Measurements from ENCODE around the gene CDC42SE2.
"Not testable (repeated sequence)": the region's sequence is repeated elsewhere in the genome, so short reads cannot be mapped to it uniquely, and the experiment has no call there.

The CDC42SE2 gene

GRCh38 chr5:131277875-131278740, 14.3 kb downstream of the CDC42SE2 start:
- no peak for DNase-seq

GRCh38 chr5:131278741-131279124, 14.9 kb downstream of the CDC42SE2 start:
- DNase-seq: not testable (repeated sequence)

GRCh38 chr5:131279204-131279603, 15.4 kb downstream of the CDC42SE2 start:
- DNase-seq: no peak

DNA sequence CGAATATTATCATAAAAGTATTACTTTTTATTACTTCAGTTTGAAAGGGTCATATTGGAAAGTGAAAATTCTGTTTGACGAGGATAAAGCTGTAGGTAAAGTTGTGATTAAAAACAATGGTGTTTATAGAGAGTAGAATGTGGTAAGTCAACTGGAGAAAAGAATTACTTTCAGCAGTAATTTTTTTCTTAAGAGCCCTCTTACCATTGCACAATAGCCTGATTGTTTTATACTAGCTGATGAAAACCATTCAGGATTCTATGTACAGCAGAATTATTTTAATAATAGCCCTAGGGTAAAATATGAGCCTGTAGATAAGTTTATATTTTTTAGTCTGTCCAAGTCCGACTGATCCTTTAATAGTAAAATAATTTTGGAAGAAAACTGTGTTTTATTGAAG, 16.6 kb downstream of the CDC42SE2 start:
- DNase-seq: no peak

GRCh38 chr5:131281133-131281867, 17.4 kb downstream of the CDC42SE2 start:
- DNase-seq: no peak

GRCh38 chr5:131281868-131282234, 18.0 kb downstream of the CDC42SE2 start:
- no peak for DNase-seq

DNA sequence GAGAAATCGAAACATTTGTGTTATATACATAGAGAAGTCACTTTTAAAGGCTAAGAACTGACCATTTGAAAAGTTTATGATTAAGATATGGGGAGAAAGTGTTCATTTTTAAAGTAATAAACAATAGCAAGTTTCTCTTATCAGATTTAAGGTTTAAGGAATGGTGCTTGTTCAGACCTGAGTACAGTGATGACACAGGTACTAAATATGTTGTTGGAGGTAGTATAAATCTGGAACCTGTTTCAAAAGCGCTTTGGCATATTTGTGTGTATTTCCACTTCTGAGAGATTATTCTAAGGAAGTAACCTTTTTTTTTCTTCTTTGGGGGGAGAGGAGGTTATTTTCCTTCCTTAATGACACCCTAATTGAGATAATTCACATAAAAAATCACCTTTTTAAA, 18.4 kb downstream of the CDC42SE2 start:
- DNase-seq: no peak

- no peak for DNase-seq
Observed at GRCh38 chr5:131285703-131286399, 22.0 kb downstream of the CDC42SE2 start.

DNA sequence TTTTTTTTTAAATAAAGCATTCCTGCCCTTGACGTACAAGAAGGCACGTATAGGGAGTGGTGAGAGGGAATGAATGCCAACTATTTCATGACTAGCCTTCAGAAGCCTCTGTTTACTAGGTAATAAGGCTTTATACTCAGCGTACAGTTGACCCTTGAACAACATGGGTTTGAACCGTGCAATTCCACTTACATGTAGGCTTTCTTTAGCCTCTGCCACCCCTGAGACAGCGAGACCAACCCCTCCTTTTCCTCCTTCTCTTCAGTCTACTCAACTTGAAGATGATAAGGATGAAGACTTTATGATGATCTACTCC, 22.5 kb downstream of the CDC42SE2 start:
- DNase-seq: no peak

- no peak for DNase-seq
Observed at GRCh38 chr5:131288328-131288727, 24.5 kb downstream of the CDC42SE2 start.

DNA sequence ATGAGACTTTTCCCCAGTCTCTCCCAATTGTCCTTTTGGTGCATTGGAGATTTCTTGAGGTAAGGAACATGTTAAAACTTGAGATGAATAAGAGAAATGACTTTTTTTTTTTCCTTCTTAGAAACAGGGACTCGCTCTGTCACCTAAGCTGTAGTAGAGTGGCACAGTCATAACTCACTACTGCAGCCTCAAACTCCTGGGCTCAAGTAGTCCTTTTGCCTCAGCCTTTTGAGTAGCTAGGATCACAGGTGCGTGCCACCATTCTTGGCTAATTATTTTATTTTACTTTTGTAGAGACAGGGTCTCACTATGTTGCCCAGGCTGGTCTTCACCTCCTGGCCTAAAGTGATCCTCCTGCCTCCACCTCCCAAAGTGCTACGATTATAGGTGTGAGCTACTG, 25.9 kb downstream of the CDC42SE2 start:
- DNase-seq: no peak

DNA sequence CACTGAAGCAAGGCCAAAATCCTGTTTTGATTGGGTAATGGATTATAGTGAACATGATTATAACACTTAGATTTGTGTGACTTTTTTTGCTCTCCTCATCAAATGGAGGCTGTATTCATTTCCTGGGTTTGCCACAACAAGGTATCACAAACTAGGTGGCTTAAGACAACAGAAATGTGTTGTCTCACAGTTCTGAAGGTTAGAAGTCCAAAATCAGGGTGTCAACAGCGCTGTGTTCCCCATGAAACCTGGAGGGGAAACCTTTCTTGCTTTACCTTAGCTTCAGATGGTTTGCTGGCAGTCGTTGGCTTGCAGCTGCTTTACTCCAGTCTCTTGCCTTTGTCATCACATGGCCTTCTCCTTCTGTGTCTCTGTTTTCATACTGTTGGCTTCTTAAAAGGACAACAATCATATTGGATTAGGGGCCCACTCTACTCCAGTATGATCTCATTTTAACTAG, 32.4 kb downstream of the CDC42SE2 start:
- no peak for DNase-seq

- DNase-seq: no peak
Observed at GRCh38 chr5:131297886-131298285, 34.0 kb downstream of the CDC42SE2 start.

DNA sequence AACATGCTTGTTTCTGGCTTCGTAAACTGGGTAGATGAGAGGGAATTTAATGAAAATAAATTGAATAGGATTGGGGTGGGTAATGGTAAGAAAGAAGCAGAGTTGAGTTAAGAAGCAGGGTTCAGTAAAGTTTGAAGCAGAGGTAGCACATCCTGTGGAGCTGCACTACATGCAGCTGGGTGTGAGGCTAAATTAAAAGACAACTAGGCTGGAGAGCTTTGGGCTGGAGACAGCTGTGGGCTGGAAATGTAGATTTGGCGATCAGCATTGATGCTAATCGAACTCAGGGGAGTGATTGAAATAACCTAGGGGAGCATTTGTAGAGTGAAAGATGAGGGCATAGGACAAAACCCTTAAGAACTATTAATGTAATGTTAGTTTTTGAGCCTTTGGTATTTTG, 35.6 kb downstream of the CDC42SE2 start:
- DNase-seq: no peak

DNA sequence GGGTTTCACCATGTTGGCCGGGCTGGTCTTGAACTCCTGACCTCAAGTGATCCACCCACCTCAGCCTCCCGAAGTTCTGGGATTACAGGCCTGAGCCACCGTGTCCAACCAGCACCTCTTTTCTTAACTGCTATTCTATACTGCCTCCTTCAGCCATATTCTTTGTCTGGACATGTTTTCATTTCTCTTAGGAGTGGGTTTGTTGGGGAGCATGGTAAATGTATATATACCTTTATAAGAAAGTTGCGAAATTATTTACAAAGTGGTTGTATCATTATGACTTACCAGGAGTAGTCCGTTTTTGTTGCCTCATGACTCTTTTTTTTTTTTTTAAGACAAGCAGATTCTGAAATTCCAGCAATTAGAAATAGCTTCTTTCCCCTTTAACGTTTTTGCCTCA, 38.7 kb downstream of the CDC42SE2 start:
- DNase-seq: no peak

GRCh38 chr5:131303537-131303936, 39.7 kb downstream of the CDC42SE2 start:
- peak; percentile 86 for DNase-seq

GRCh38 chr5:131304414-131304813, 40.6 kb downstream of the CDC42SE2 start:
- no peak for DNase-seq

- no peak for DNase-seq
Observed at GRCh38 chr5:131305138-131305689, 41.4 kb downstream of the CDC42SE2 start.

DNA sequence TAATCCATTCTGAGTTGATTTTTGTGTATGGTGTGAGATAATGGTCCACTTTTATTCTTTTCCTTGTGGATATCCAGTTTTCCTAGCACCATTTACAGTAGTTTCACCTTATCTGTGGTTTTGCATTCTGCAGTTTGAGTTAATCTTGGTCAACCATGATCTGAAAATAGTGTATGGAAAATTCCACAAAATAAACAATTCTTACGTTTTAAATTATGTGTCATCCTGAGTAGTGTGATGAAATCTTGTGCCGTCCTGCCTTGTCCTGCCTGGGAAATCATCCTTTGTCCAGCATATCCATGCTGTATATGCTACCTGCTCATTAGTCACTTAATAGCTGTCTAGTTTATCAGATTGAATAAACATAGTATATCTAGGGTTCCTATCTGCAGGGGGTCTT, 42.1 kb downstream of the CDC42SE2 start:
- DNase-seq: no peak

GRCh38 chr5:131312235-131312772, 48.5 kb downstream of the CDC42SE2 start:
- DNase-seq: not testable (repeated sequence)

GRCh38 chr5:131316026-131316425, 52.2 kb downstream of the CDC42SE2 start:
- peak; percentile 12 for DNase-seq

DNA sequence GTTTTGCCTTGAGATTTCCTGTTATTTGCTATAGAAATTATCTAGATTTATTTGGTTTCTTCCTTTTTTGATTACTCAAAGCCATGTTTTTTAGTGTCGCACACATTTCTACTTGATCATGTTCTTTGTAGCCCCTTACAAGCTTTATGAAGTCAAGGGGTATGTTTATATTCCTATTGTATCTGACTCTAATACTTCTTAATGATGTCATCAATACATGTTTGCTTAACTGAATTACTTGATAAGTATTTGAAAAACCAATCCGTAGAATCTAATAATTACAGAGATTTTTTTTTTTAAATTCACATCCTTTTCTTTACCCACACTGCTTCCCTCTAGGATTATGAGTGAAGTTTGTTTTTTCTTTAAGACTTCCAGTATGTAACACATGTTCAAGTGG, 53.0 kb downstream of the CDC42SE2 start:
- no peak for DNase-seq

DNA sequence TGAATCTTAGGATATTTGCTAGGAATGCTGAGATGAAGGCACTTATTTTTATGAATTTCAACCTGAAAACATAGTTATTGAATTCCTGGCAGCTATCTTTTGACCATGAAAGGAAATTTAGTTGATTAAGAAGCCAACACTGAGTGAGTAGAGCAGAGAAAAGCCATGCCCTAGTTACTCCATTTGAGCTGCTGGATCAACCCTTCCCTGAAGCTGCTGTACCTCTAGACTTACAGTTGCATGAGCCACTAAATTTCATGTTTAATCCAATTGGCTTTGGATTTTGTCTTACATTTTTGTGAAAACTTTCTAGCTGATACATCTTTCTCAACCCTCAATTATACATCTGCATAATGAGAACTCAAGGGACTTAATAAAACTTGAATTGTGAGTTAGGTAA, 54.6 kb downstream of the CDC42SE2 start:
- DNase-seq: no peak

Measured in fibroblast of skin of scalp (primary cell).